GM18499 (cell line): ENCODE measurements around the gene LAMA2.
A peak's percentile ranks its signal among the peaks of the same experiment; 100 is the strongest.

Source experiments
- ATAC-seq: cut with Tn5 transposase; IDR thresholded peaks from one replicate; pipeline ENCODE4 v1.9.1; 2021; ENCODE audit warnings: moderate number of reproducible peaks; ENCODE audit not compliant: insufficient read depth, unreplicated experiment

The LAMA2 gene

GRCh38 chr6:129460221-129460620 lies 577.3 kb downstream of the LAMA2 start:
- no peak for ATAC-seq

GRCh38 chr6:129469070-129469662 lies 586.2 kb downstream of the LAMA2 start:
- no peak for ATAC-seq

- no peak for ATAC-seq
Measured at GRCh38 chr6:129472239-129472638, 589.3 kb downstream of the LAMA2 start.

- ATAC-seq: no peak
Measured at GRCh38 chr6:129473546-129473945, 590.6 kb downstream of the LAMA2 start.

GRCh38 chr6:129475477-129476247 lies 592.7 kb downstream of the LAMA2 start:
- no peak for ATAC-seq

GRCh38 chr6:129476248-129476564 lies 593.3 kb downstream of the LAMA2 start:
- no peak for ATAC-seq

- ATAC-seq: no peak
Measured at GRCh38 chr6:129476810-129477209, 593.9 kb downstream of the LAMA2 start.

GRCh38 chr6:129478379-129478778 lies 595.4 kb downstream of the LAMA2 start:
- ATAC-seq: no peak

GRCh38 chr6:129481706-129482105 lies 598.8 kb downstream of the LAMA2 start:
- no peak for ATAC-seq

GRCh38 chr6:129485746-129486145 lies 602.8 kb downstream of the LAMA2 start:
- no peak for ATAC-seq

GRCh38 chr6:129486327-129486726 lies 603.4 kb downstream of the LAMA2 start:
- no peak for ATAC-seq

GRCh38 chr6:129488313-129488712 lies 605.4 kb downstream of the LAMA2 start:
- no peak for ATAC-seq

GRCh38 chr6:129489215-129489765 lies 606.4 kb downstream of the LAMA2 start:
- ATAC-seq: no peak

- ATAC-seq: peak; percentile 90
Measured at GRCh38 chr6:129490521-129491255, 607.8 kb downstream of the LAMA2 start.

GRCh38 chr6:129491436-129491835 lies 608.5 kb downstream of the LAMA2 start:
- ATAC-seq: no peak

GRCh38 chr6:129492260-129492659 lies 609.3 kb downstream of the LAMA2 start:
- ATAC-seq: no peak

GRCh38 chr6:129493354-129493902 lies 610.5 kb downstream of the LAMA2 start:
- no peak for ATAC-seq

- no peak for ATAC-seq
Measured at GRCh38 chr6:129494099-129494498, 611.2 kb downstream of the LAMA2 start.

- ATAC-seq: no peak
Measured at GRCh38 chr6:129494586-129494985, 611.6 kb downstream of the LAMA2 start.

- no peak for ATAC-seq
Measured at GRCh38 chr6:129495652-129496051, 612.7 kb downstream of the LAMA2 start.
